K562 (cell line): ENCODE measurements around the gene ABHD8. TPM values are rescaled to one million over a fixed set of nuclear protein-coding genes. Genes with fewer than 3 reads are reported as not detected.

Source experiments
- ARHGAP35 ChIP-seq: fragments of 450-650 bp; IDR thresholded peaks from 2 replicates; pipeline ENCODE4 v1.6.1; 2018; ENCODE audit not compliant: partially characterized antibody
- CCNT2 ChIP-seq: IDR thresholded peaks from 2 replicates; pipeline ENCODE4 v1.6.1; 2011; ENCODE audit warnings: borderline replicate concordance, low read depth, mild to moderate bottlenecking, moderate library complexity, mixed read lengths, low read length; ENCODE audit not compliant: insufficient read length; ENCODE audit errors: extremely low read depth
- CHD2 ChIP-seq: IDR thresholded peaks from 2 replicates; pipeline ENCODE4 v1.6.1; 2011; ENCODE audit warnings: low read depth, low read length
- MNT ChIP-seq, 2 experiments: fragments of 450-650 bp; conservative IDR thresholded peaks; 2 replicates each; pipeline ENCODE4 v1.6.1; 2017; ENCODE audit warnings: mild to moderate bottlenecking in 2 of 2, moderate library complexity in 2 of 2
- NR4A1 ChIP-seq, 2 experiments: fragments of 250-450 bp in 1 of 2; fragments of 450-650 bp in 1 of 2; sonication (Bioruptor Pico) in 1 of 2; IDR thresholded peaks; 2 replicates each; pipeline versions ENCODE4 v1.4.0 to v1.6.1; 2016 to 2020; ENCODE audit warnings: mild to moderate bottlenecking in 2 of 2, missing compliant biosample characterization in 1 of 2, missing genetic modification characterization in 1 of 2, moderate library complexity in 1 of 2
- RBFOX2 ChIP-seq: fragments of 200-400 bp; formaldehyde crosslinking; IDR thresholded peaks from 2 replicates; pipeline ENCODE4 v1.6.1; 2017; ENCODE audit warnings: low read depth, mild to moderate bottlenecking, low read length, moderate library complexity
- TEAD1 ChIP-seq, 2 experiments: fragments of 450-650 bp in 1 of 2; sonication (generic) in 1 of 2; formaldehyde crosslinking; IDR thresholded peaks; 2 replicates each; pipeline versions ENCODE4 v1.4.0 to v1.8.0; 2020 to 2022; ENCODE audit warnings: mild to moderate bottlenecking in 2 of 2, missing genetic modification reagents in 1 of 2
- TEAD4 ChIP-seq, 2 experiments: sonication (generic) in 1 of 2; formaldehyde crosslinking in 1 of 2; IDR thresholded peaks; 2 replicates each; pipeline versions ENCODE4 v1.6.1 to v1.8.0; 2012 to 2022; ENCODE audit warnings: borderline replicate concordance in 1 of 2, inconsistent platforms in 1 of 2, low read length in 1 of 2, mild to moderate bottlenecking in 1 of 2, missing genetic modification reagents in 1 of 2
- THAP12 ChIP-seq: fragments of 250-450 bp; sonication (Bioruptor Pico); IDR thresholded peaks from 2 replicates; pipeline ENCODE4 v1.9.0; 2021; ENCODE audit warnings: mild to moderate bottlenecking, inconsistent platforms
- TOE1 ChIP-seq, 2 experiments: fragments of 450-650 bp in 1 of 2; sonication (generic) in 1 of 2; formaldehyde crosslinking in 1 of 2; IDR thresholded peaks; 2 replicates each; pipeline versions ENCODE4 v1.7.1 to v1.8.0; 2016 to 2022; ENCODE audit warnings: borderline replicate concordance in 2 of 2, mild to moderate bottlenecking in 2 of 2, antibody characterized with exemption in 1 of 2, inconsistent platforms in 1 of 2, low read depth in 1 of 2, missing genetic modification reagents in 1 of 2, moderate library complexity in 1 of 2
- ZBTB2 ChIP-seq: fragments of 450-650 bp; IDR thresholded peaks from 2 replicates; pipeline ENCODE4 v1.6.1; 2016; ENCODE audit warnings: antibody characterized with exemption
- ZBTB43 ChIP-seq: sonication (generic); formaldehyde crosslinking; IDR thresholded peaks from 2 replicates; pipeline ENCODE4 v1.8.0; 2023; ENCODE audit warnings: mild to moderate bottlenecking, missing genetic modification reagents
- ZNF398 ChIP-seq: fragments of 250-450 bp; sonication (Bioruptor Pico); IDR thresholded peaks from 2 replicates; pipeline ENCODE4 v1.8.0; 2021; ENCODE audit warnings: moderate library complexity, mild to moderate bottlenecking, inconsistent platforms
- ZNF583 ChIP-seq: fragments of 250-450 bp; sonication (Bioruptor Pico); IDR thresholded peaks from 2 replicates; pipeline ENCODE4 v1.4.0; 2020
- ZNF766 ChIP-seq: fragments of 200-800 bp; sonication (Bioruptor generic); conservative IDR thresholded peaks from 2 replicates; pipeline ENCODE4 v1.6.1; 2016; ENCODE audit warnings: missing genetic modification characterization, missing compliant biosample characterization
- ZSCAN29 ChIP-seq: fragments of 450-650 bp; IDR thresholded peaks from 2 replicates; pipeline ENCODE4 v1.6.1; 2017
- polyA plus RNA-seq, 8 experiments: library from polyadenylated mRNA; depleted of rRNA in 4 of 8; stranded (reverse) in 5 of 8; unstranded in 3 of 8; fragments of >200 nt; fragmentation: Nextera tagmentation in 2 of 8; fragmentation: Illumina TruSeq in 1 of 8; extraction: Ambion mirVana in 2 of 8; extraction: Trizol in 1 of 8; gene quantifications; 2 replicates each; pipeline versions ENCODE4 v1.2.1 to v1.2.3, GENCODE V29; 2011 to 2014; ENCODE audit warnings: inconsistent platforms in 1 of 8, missing spikeins in 1 of 8
- total RNA-seq, 7 experiments: library from RNA; depleted of rRNA in 6 of 7; stranded (reverse); fragments of >200 nt in 6 of 7; fragmentation: Illumina TruSeq in 2 of 7; extraction: Trizol in 2 of 7; gene quantifications; 2 replicates each; pipeline versions ENCODE4 v1.2.1 to v1.2.3, GENCODE V29; 2011 to 2021; ENCODE audit warnings: low replicate concordance in 1 of 7

ABHD8 gene
- total and polyA plus RNA-seq, 9 of the 15 experiments (the other 6 are each of a cell fraction or from before 2014, with no cell fraction given) = 0.04 to 6.6 (median 2.0) TPM; not detected in 1

GRCh38 chr19:17337675-17338432 is 34.6 kb upstream of the ABHD8 start (continued):
- TF ChIP-seq MNT (conservative IDR thresholded peaks at IDR 0.05) (peak in 1 of 2 experiments; percentile 68; a peak in 2 of 4 replicates), RBFOX2 (peak; percentile 69), ZNF766 (peak; percentile 12; the same call in 1 of the 2 replicates), ZBTB2 (no peak), ZSCAN29 (peak; percentile 64; the same call in 1 of the 2 replicates), NR4A1 (CRISPR knock-in tag; IDR thresholded peaks at IDR 0.05) (0 out of 2 replicates have a peak, but pooled peaks have one; percentile 32), NR4A1 (tag; IDR thresholded peaks at IDR 0.05) (no peak), THAP12 (peak; percentile 71), TEAD4 (IDR thresholded peaks at IDR 0.05; ENCODE audit: low read length) (no peak), TEAD4 (CRISPR knock-in tag; IDR thresholded peaks at IDR 0.05; ENCODE audit: borderline replicate concordance) (no peak), CCNT2 (peak; percentile 27), CHD2 (peak; percentile 78), ZNF583 (CRISPR knock-in tag) (peak; percentile 73), ARHGAP35 (peak; percentile 15), TOE1 (IDR thresholded peaks at IDR 0.05; ENCODE audit: borderline replicate concordance) (no peak), TOE1 (CRISPR knock-in tag; IDR thresholded peaks at IDR 0.05; ENCODE audit: borderline replicate concordance, low read depth) (no peak), ZNF398 (CRISPR knock-in tag) (no peak), ZBTB43 (CRISPR knock-in tag) (no peak), TEAD1 (CRISPR knock-in tag; IDR thresholded peaks at IDR 0.05) (0 out of 4 replicates have a peak, but pooled peaks of 1 of the 2 experiments have one; percentile 10)
